ENCODE data around the gene MMP1.

The MMP1 gene

DNA sequence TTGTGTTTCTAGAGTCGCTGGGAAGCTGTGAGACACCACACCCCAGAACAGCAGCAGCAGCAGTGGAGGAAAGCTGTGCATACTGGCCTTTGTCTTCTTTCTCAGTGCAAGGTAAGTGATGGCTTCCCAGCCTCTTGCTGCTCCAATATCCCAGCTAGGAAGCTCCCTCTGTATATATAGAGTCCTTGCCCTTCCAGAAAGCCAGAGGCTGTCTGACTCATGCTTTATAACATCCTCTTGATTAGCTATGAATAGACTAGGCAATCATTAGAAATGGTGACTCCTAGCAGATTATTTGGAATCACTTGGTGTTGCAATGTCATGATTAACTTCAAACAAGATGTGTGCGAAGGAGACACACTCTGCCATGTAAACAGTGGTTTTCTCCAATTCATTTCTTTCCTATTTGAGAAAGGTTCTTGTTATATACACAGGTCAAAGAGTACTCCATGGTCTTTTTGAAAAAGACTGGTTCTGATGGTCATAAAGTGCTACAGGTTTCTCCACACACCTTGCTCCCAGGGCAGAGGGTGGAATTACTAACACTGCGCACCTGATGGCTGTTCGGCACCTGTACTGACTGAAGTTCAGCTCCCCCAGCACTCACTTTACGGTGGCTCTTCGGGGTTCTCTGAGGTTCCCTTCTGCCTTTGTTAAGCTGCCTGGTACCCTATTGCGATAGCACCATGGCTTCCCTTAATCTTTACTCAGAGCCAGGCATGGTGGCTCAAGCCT lies at the start of gene MMP1:
Gene MMP1 (minus strand): TSS at position 149 of the 735 bp plus-strand sequence. CDS start 68 bp downstream, at position 81.
- no peak for DNase-seq (ENCODE audit: low read depth)

DNA sequence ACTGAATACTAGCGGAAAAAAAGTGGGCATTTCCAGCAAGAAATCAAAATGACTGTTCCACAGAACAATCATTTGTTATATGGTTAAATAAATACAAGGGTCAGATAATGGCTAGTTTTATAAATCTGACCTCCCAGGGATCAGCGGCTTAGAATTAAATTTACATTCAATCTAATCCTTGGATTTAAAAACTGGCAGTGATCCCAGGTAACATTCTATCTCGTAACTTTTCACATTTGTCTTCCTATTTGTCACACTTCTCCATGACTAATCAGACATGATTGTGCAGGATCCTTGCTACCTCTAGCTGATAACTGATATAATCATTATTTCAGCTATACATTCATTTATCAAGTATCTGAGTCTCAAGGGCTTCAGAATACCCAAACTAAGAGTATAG lies 48.3 kb upstream of the MMP1 start:
- no peak for DNase-seq (ENCODE audit: low read depth)

DNA sequence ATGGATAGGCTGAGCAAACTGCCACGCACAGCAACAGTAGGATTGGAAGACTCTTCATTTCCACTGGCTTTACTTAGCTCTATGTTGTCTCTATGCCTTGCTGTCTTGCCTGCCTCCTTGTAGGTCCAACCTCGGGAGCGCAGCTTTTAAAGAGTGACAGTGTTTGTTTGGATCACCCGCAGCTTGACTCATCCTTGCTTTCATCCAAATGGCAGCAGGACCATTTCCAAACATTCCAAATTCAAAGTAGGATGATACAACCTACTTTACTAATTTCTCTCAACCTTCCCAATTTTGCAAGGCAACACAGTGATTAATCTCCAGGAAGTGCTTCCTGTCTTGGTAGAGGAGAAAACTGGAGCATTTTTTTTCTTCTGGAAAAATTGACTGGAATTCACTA lies 45.5 kb upstream of the MMP1 start, which contains the start of gene MMP3:
Gene MMP3 (minus strand): TSS at position 121 of the 400 bp plus-strand sequence. CDS start 63 bp downstream, at position 58.
- no peak for DNase-seq (ENCODE audit: low read depth)

DNA sequence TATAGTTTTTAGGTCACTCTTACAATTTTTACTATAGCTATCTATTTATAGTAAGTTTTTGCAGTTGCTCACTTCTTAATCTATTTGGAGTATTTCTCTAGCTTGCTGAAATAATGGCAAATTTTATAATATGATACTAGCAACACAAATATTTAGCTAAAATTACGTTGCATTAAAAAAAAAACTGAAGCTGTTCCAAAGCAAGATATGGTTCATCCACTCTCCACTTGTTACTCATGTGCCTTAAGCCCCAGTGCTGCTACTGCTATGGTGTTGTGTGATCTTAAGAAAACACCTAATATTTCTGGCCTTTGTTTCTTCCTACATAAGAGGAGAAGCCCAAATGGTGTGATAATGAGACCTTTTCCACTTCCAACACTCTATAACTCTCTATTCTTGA lies 45.0 kb upstream of the MMP1 start:
- DNase-seq (ENCODE audit: low read depth), result no peak

DNA sequence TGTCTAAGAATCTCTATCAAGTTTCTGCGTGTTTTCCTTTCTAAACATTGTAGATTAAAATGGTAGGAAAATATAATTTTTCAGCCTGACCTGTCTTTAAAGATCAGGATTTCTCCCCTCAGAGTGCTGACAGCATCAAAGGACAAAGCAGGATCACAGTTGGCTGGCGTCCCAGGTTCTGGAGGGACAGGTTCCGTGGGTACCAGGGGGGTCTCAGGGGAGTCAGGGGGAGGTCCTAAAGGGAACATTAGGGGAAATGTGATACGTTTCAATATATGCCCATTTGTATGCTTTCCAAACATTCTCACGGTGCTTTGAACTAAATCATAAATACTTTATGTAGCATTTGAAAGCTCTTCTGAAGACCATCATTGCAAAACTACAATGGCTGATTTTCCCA lies 42.1 kb upstream of the MMP1 start:
- no peak for DNase-seq (ENCODE audit: low read depth)

DNA sequence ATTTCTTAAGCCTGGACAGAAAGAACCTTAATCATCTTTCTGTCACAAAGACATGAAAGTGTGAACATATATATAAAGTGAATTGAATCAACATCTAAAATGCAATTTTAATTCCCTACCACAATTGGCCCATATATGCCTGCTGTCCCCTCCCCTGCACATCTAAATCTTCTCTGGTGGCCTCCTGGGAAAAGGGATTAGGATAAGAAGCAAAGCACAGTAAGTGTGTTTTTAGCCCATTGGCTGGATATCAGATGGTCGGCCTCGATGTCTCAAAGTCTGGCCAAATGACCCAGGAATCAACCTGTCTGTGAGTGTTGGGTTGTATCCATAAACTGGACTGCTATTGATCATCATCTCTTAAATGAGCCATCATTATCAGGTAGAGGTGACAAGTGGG lies 39.7 kb upstream of the MMP1 start:
- DNase-seq (ENCODE audit: low read depth), result no peak

DNA sequence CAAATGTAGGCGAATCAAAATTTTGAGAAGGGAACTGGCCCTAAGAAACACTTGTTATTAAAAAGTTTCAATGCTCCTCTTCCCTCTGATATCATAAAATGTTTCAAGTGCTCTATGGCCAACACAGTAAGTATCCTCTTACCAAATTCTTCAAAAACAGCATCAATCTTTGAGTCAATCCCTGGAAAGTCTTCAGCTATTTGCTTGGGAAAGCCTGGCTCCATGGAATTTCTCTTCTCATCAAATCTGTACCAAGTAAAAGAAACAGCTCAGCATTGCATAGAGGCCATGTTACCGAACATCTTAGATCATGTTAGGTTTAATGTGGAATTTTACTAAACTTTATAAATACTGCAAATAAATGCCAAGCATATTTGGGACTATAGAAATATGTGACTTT lies 39.2 kb upstream of the MMP1 start:
- no peak for DNase-seq (ENCODE audit: low read depth)

DNA sequence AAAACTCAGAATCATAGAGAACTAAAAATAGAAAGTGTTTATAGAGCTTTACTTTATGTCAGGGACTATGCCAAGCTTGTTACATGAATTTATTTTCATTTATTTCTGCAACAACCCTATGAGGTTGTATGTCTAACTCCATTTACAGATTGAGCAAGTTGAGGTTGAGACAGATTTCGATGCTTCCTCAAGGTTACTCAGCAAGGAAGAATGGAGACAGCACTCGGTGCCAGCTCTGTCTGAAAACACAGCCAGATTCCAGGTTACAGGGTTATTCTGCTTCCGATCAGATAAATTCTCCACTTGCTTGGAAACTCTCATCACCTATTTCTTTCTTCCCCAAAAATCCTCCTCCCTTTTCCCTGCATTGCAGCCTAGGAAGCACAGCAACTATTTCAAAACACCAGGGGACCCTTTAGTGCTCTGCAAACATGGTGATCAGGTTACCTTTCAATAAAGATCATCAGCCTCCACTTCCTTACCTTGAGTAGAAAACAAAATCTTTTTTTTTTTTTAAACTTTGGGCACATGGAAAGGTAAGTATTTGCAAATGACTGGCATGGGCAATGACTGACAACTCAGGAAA lies 38.4 kb upstream of the MMP1 start:
- no peak for DNase-seq (ENCODE audit: low read depth)

DNA sequence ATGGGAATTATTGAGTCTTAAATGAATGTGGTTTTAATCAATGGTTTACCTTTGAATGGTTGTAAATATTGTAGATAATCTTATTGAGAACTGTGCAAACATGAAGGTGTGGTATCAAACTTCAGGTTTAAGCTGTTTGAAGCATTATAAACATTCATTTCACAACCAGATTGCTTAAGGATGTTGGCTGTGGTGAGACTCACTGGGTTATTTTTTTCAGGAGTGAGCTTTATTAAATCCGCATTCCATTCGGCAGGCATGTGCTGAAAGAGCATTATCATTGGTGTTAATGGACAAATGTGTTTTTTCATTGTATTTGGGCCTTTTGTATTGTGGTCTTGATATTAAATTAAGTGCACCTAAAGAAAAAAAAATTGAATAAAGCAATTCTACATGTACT lies 35.8 kb upstream of the MMP1 start:
- DNase-seq (ENCODE audit: low read depth), result no peak

DNA sequence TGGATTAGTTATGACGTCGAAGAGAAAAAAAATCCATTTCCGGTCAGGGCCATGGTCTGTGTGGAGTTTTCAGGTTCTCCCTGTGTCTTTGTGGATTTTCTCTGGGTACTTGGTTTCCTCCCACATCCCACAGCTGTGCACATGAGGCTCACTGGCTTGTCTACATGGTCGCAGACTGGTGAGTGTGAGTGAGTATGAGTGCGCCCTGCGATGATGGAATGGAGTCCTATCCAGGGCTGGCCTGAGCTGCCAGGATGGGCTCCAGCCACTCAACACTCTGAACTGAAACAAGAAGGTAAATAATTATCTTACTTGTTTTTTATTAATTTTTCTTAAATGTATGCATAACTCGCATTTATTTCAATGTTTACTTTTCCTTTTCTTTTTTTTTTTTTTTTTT lies 34.7 kb upstream of the MMP1 start:
- no peak for DNase-seq (ENCODE audit: low read depth)

DNA sequence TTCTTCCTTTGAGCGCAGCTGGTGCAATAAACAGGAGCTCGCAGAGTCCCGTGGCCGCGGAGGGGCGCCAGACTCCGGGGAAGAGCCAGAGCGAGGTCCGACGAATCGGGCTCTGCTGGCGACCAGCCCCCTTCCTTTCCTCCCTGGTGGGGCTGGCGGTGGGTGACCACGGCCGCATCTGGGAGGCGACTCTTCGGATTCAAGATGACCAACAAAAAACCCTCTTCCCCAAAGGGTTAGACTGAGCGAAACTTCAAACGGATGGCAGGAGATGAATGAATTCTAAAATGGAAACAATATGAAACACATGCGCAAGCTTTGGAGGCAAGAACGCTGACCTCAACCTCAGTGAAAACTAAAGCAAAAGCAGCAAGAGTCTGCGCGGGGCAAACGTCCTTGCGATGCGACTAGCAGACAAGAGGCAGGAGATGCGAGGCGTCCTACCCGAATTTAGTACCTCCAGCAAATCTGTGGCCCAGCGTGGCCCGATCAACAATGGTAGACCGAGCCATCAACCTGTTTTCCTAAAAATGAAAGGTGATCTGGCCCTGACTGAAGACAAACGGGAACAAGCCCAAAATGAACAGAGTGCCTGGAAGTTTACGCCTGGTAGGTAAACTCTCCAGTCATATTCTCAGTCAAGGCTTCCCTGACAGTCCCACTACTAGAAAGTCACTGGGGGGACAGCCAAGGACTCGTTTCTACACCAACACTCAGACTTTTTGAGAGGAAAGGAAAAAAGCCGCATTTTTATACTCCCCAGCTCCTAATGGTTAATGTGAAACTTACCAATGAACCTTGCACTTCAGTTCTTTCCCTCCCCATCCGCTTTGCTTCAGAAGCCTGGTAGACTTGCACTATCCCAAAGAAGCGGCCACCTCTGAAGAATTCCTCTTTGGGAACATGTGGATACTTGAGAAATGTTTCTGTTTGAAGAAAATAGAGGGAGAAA lies 33.8 kb upstream of the MMP1 start:
- peak; percentile 45 for DNase-seq (ENCODE audit: low read depth)

DNA sequence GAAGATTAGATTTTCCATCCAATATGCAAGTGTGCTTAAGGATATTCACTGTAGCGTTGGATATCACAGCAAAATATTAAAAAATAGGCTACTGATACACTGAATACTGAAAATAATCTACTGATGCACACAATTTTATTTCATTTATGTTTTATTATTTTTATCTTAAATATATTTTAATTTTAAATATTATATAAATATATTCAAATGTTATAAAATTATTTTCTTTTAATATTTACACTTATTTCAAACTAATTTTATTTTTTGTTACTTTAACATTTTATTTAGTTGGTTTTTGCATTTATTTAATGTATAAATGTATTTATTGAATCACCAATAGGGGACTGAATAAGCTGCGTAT lies 33.1 kb upstream of the MMP1 start:
- no peak for DNase-seq (ENCODE audit: low read depth)

DNA sequence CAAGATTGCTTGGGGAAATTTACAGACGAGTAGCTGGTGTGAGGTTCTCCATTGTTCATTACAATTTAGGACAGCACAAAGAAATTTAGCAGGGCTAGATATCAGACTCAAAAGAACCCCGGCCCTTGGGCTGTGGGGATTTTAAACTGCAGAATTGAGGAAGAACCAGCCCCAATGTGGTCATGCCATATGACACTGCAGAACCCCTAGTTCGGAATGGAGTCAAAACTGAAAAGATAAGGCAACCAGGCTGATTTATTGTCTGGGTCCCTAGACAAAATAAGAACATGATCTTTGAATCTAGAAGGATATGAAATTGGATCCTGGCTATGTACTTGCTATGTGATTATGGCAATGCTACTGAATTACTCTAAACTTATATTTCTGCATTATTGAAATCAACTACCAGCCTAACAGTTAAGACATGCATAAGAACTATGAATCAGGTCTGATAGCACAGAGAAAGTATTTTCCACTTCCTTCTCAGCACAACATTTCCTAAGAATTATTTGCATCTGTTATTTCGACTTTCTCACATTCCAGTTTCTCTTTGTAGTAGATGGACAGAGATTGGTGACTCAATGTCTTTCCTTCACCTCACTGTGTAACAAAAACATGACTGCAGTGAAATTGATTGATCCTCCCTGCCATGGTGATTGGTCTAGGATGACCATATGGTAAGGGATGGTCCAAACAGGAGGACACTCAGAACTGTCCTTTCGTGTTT lies 32.2 kb upstream of the MMP1 start:
- no peak for DNase-seq (ENCODE audit: low read depth)

DNA sequence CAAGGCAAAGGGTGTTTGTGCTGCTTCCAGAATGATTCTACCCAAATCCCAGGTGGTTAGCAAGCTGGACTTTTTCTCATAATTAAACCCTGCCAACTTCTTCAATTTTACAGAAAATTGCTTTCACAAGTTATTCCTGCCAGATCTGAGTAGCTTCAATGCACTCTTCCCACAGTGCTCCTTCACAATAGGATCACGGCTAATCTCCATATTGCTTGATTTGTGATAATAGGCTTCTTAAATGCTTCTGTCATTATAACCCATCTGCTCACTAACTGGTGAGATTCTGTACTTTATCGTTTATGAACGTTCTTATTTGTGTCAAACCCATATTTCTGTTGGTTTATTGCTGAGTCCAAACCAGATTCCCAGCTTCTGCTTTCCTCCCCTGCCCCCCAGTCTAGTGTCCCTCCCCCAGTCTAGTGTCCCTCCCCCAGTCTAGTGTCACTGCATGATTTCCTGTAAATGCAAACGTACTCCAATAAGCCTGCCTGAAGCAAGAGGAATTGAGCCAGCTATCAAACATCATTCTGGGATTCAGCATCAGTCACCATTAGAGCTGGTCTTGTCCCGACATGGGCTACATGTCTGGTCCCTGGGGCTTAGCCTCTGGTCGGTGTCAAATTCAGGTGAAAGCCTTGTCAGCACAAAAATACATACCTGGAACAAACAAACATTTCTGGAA lies 31.5 kb upstream of the MMP1 start:
- no peak for DNase-seq (ENCODE audit: low read depth)

DNA sequence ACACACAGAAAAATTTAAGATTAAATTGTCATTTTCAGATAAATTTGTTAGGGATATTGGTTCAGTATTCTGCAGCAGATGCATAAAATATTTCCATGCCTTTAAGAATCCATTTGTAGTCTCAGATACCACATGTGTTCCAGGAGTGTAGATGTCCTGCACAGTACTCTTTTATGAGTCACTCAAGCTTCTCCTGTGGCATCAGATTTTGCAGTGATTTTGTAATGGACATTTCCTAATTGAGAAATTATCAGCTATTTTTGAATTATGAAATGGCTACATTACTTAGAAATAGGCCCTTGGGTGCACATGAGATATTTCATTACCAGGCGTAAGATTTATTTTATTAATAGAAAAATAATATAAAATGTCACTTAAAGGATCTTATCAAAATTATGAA lies 26.6 kb upstream of the MMP1 start:
- no peak for DNase-seq (ENCODE audit: low read depth)

DNA sequence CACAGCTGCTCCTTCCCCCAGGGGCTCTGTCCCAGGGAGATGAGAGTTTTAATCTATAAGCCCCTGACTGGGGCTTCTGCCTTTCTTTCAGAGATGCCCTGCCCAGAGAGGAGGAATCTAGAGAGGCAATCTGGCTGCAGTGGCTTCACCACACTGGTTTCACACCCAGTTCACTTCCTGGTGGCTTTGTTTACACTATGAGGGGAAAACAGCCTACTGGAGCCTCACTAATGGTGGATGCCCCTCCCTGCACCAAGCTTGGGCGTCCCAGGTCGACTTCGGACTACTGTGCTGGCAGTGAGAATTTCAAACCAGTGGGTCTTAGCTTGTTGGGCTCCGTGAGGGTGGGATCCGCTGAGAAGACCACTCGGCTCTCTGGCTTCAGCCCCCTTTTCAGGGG lies 21.5 kb upstream of the MMP1 start:
- no peak for DNase-seq (ENCODE audit: low read depth)

DNA sequence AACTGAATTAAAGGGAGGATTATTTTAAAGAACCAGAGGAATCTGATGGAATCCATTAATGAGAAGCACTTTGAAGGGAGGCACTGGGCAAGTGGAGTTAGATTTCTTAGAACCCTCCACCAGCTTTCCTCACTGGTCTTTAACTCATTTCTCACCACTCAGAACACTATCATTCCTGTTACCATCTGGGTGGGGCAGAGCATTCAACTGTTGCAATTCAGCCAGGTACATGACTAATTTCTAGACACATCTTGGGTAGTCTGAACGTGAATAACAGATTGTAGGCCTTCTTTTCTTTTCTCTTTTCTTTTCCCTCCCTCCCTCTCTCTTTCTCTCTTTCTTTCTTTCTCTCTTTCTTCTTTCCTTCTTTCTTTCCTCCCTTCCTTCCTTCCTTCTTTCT lies 15.5 kb upstream of the MMP1 start:
- no peak for DNase-seq (ENCODE audit: low read depth)

DNA sequence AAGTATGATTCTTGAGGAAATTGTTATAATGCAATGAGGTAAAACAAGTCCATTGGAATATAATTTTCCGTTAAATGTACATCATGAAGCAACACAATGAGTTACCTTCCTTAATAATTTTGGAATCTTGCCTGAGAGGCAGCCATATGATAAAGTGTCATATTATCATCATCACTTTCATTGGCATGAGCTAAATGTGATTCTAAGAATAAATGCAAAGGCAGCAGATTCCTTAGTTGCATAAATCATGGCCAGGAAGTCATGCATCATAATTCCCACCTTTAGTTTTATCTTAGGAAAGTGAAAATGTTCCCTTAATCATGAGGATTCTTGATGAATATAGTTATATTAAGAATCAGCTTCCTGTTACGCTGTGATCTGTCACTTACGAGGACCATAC lies 14.2 kb upstream of the MMP1 start:
- no peak for DNase-seq (ENCODE audit: low read depth)

DNA sequence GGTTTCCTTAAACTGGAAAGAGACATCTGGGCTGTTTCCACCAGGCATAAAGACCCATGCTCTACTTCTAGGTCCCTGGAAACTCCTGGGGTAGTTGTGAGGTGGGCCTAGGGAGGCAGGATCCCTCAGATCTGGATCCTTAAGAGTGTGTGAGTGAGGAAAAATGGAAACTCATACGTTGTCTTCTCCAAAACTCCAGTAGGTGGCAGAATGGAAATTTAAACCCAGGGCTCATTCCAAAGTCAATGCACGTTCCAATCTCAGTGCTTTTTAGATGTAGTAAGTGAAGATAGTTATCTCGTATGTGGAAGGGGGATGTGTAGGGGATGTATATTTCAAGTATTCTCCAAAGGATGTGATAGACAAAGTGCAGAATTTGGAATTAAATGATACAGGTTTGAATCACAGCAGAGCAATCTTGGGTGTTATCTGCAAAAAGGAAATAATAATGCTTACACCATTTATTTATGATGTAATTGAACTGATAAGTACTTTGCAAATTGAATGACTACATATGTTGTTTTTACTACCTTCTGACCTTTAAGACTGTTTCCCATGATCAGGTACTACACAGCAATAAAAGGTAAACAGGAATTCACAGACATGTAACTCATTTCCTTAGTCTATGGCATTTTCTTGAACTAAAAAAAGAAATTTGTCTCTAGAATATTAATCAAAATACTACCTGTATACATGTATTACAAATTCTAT lies 13.1 kb upstream of the MMP1 start:
- peak; percentile 6 for DNase-seq (ENCODE audit: low read depth)

DNA sequence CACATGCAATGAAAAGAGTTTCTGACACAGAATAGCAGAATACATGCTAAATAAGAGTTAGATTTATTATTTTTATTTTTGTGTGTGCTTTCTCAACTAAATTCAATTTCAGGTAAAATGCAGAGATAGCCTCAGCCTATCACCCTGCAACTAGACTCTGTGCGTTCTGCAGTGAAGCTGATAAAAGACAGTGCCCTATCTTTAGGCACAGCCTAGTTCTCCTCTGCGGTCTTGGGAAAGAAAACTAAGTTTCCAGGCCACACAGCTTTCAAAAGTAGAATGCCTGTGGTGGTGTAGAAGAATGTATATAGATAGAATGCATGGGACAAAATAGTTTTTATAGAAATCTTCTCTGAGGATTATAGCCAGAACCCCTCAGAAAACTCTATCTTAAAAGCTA lies 12.0 kb upstream of the MMP1 start:
- no peak for DNase-seq (ENCODE audit: low read depth)

DNA sequence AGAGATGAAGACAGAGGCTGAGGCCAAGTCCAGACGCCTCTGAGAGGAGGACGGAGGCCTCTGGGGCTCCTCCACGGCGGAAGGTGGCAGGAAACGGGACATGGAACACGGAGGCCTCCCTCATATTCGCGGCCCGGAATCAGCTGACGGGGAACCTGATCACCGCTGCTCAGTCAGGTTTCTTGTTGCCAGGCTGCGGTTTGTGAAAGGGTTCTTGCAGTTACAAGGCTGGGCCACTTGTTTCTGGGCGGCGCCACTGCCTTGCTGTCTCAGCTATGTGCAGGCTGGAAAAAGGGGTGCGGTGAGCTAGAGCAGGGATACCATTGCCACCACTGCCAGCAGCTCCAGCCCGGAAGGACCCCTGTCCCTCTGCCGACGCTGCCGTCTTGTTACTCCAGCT lies 10.0 kb upstream of the MMP1 start:
- DNase-seq (ENCODE audit: low read depth), result peak; percentile 2

All from fibroblast of the conjunctiva (primary cell).